ENCODE results near the gene MAMSTR.
A peak's percentile ranks its signal among the peaks of the same experiment; 100 is the strongest.
"Not testable (repeated sequence)": the region's sequence is repeated elsewhere in the genome, so short reads cannot be mapped to it uniquely, and the experiment has no call there.

The MAMSTR gene
- 0.34 to 1.2 reads per million in 2 donors for total RNA-seq

GRCh38 chr19:48719263-48720171, at the start of gene MAMSTR:
MAMSTR (minus strand) TSS chr19:48719725; CDS start chr19:48719031, 694 bp downstream.
- no peak for DNase-seq

- DNase-seq = no peak
Observed at GRCh38 chr19:48768994-48769713, 49.6 kb upstream of the MAMSTR start.

- DNase-seq = not testable (repeated sequence)
Observed at GRCh38 chr19:48768171-48768753, 48.7 kb upstream of the MAMSTR start.

- not testable (repeated sequence) for DNase-seq
Observed at GRCh38 chr19:48765816-48766215, 46.3 kb upstream of the MAMSTR start.

- DNase-seq = no peak
Observed at GRCh38 chr19:48760504-48761205, 41.1 kb upstream of the MAMSTR start.

- no peak for DNase-seq
Observed at GRCh38 chr19:48757741-48758144, 38.2 kb upstream of the MAMSTR start.

- DNase-seq = no peak
Observed at GRCh38 chr19:48757089-48757675, 37.7 kb upstream of the MAMSTR start.

- no peak for DNase-seq
Observed at GRCh38 chr19:48756686-48757085, 37.2 kb upstream of the MAMSTR start.

GRCh38 chr19:48756212-48756611, 36.7 kb upstream of the MAMSTR start:
- no peak for DNase-seq

- DNase-seq = no peak
Observed at GRCh38 chr19:48755787-48756186, 36.3 kb upstream of the MAMSTR start.

GRCh38 chr19:48755084-48755641, 35.6 kb upstream of the MAMSTR start, which contains the start of gene FGF21:
FGF21 (plus strand) TSS chr19:48755524; CDS start chr19:48756237, 713 bp downstream.
- DNase-seq = no peak

GRCh38 chr19:48752496-48753365, 33.2 kb upstream of the MAMSTR start, which contains the start of gene FUT1:
FUT1 (minus strand) TSS chr19:48752641; CDS start chr19:48751281, 1,360 bp downstream.
- DNase-seq = peak in 1 of 5 experiments; percentile 35

GRCh38 chr19:48751845-48752495, 32.4 kb upstream of the MAMSTR start:
- DNase-seq = peak in 1 of 5 experiments; percentile 44

- no peak for DNase-seq
Observed at GRCh38 chr19:48750771-48751504, 31.4 kb upstream of the MAMSTR start.

GRCh38 chr19:48750351-48750750, 30.8 kb upstream of the MAMSTR start:
- DNase-seq = no peak

GRCh38 chr19:48749571-48750198, 30.2 kb upstream of the MAMSTR start:
- no peak for DNase-seq

GRCh38 chr19:48746738-48747575, 27.4 kb upstream of the MAMSTR start, which contains the start of gene IZUMO1:
IZUMO1 (minus strand) TSS chr19:48746909; CDS start chr19:48745859, 1,050 bp downstream.
- DNase-seq = peak in 3 of 5 experiments; percentile 21 to 73 (median 28)

- no peak for DNase-seq
Observed at GRCh38 chr19:48746110-48746509, 26.6 kb upstream of the MAMSTR start.

Measured in T-helper 2 cell (primary cell).